ENCODE data around the gene FBRS. TPM values are rescaled to one million over a fixed set of nuclear protein-coding genes. Genes with fewer than 3 reads are reported as not detected.

FBRS gene
- total and polyA plus RNA-seq, 2 of the 8 experiments (the other 6 are each of a cell fraction or from before 2014, with no cell fraction given): 2.4 to 13.9 TPM

GRCh38 chr16:30656388-30656787 lies 1.8 kb upstream of the FBRS start (continued):
- TF ChIP-seq, protein P1, sequence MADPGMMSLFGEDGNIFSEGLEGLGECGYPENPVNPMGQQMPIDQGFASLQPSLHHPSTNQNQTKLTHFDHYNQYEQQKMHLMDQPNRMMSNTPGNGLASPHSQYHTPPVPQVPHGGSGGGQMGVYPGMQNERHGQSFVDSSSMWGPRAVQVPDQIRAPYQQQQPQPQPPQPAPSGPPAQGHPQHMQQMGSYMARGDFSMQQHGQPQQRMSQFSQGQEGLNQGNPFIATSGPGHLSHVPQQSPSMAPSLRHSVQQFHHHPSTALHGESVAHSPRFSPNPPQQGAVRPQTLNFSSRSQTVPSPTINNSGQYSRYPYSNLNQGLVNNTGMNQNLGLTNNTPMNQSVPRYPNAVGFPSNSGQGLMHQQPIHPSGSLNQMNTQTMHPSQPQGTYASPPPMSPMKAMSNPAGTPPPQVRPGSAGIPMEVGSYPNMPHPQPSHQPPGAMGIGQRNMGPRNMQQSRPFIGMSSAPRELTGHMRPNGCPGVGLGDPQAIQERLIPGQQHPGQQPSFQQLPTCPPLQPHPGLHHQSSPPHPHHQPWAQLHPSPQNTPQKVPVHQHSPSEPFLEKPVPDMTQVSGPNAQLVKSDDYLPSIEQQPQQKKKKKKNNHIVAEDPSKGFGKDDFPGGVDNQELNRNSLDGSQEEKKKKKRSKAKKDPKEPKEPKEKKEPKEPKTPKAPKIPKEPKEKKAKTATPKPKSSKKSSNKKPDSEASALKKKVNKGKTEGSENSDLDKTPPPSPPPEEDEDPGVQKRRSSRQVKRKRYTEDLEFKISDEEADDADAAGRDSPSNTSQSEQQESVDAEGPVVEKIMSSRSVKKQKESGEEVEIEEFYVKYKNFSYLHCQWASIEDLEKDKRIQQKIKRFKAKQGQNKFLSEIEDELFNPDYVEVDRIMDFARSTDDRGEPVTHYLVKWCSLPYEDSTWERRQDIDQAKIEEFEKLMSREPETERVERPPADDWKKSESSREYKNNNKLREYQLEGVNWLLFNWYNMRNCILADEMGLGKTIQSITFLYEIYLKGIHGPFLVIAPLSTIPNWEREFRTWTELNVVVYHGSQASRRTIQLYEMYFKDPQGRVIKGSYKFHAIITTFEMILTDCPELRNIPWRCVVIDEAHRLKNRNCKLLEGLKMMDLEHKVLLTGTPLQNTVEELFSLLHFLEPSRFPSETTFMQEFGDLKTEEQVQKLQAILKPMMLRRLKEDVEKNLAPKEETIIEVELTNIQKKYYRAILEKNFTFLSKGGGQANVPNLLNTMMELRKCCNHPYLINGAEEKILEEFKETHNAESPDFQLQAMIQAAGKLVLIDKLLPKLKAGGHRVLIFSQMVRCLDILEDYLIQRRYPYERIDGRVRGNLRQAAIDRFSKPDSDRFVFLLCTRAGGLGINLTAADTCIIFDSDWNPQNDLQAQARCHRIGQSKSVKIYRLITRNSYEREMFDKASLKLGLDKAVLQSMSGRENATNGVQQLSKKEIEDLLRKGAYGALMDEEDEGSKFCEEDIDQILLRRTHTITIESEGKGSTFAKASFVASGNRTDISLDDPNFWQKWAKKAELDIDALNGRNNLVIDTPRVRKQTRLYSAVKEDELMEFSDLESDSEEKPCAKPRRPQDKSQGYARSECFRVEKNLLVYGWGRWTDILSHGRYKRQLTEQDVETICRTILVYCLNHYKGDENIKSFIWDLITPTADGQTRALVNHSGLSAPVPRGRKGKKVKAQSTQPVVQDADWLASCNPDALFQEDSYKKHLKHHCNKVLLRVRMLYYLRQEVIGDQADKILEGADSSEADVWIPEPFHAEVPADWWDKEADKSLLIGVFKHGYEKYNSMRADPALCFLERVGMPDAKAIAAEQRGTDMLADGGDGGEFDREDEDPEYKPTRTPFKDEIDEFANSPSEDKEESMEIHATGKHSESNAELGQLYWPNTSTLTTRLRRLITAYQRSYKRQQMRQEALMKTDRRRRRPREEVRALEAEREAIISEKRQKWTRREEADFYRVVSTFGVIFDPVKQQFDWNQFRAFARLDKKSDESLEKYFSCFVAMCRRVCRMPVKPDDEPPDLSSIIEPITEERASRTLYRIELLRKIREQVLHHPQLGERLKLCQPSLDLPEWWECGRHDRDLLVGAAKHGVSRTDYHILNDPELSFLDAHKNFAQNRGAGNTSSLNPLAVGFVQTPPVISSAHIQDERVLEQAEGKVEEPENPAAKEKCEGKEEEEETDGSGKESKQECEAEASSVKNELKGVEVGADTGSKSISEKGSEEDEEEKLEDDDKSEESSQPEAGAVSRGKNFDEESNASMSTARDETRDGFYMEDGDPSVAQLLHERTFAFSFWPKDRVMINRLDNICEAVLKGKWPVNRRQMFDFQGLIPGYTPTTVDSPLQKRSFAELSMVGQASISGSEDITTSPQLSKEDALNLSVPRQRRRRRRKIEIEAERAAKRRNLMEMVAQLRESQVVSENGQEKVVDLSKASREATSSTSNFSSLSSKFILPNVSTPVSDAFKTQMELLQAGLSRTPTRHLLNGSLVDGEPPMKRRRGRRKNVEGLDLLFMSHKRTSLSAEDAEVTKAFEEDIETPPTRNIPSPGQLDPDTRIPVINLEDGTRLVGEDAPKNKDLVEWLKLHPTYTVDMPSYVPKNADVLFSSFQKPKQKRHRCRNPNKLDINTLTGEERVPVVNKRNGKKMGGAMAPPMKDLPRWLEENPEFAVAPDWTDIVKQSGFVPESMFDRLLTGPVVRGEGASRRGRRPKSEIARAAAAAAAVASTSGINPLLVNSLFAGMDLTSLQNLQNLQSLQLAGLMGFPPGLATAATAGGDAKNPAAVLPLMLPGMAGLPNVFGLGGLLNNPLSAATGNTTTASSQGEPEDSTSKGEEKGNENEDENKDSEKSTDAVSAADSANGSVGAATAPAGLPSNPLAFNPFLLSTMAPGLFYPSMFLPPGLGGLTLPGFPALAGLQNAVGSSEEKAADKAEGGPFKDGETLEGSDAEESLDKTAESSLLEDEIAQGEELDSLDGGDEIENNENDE (IDR thresholded peaks at IDR 0.05; ENCODE audit: insufficient replicate concordance, low read length): no peak
- TF ChIP-seq KDM4A (IDR thresholded peaks at IDR 0.05; ENCODE audit: low read depth, low read length, severe bottlenecking) (no peak), FOSL1 (IDR thresholded peaks at IDR 0.05; ENCODE audit: insufficient read depth, low read depth, low read length) (no peak), RBBP5 (IDR thresholded peaks at IDR 0.05; ENCODE audit: borderline replicate concordance, low read depth, low read length) (no peak), NANOG (IDR thresholded peaks at IDR 0.05; ENCODE audit: insufficient read depth, low read depth, low read length, poor library complexity, severe bottlenecking) (no peak), POU5F1 (IDR thresholded peaks at IDR 0.05; ENCODE audit: low read depth, low read length) (no peak), HDAC6 (IDR thresholded peaks at IDR 0.05; ENCODE audit: low read depth, low read length) (no peak), BCL11A (IDR thresholded peaks at IDR 0.05; ENCODE audit: low read depth in 2 of 2, low read length in 2 of 2) (no peak), SRF (IDR thresholded peaks at IDR 0.05; ENCODE audit: low read depth, low read length) (no peak), ATF2 (IDR thresholded peaks at IDR 0.05; ENCODE audit: low read length) (no peak)
